ENCODE measurements around the gene VGLL4.

DNA sequence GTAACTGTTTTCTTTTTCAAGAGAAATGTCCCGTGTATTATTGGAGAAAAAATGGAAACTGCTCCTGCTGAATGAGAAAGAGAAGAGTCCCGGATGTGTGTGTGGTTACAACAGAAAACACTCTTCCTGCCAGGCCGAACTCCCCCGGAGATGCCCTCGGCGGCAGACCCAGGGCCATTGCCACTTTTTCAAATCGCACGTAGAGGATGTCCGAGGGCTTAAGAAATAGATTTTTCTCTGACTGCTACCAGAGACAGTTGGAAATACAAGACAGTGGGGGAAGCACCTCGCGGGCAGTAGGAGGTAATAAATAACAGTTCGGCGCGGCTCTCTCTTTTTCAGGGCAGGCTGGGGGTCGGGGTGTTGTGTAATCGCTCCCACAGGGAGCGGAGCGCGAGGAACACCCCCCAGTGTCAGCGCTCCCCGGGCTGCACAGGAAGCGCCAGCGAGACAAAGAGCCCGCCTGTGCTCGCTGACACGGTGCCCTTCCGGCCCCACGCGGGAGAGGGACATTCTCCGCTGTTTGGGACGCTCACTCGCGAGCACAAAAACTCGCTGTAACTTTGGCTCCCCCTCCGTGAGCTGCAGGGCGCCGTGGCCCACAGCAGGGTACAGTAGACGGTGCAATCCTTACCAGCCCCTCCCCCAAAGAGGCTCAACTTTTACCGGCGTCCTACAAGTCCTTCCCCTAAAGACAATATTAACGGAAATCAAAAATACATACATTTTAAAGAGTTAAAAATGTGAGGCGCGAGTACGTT is 1.1 kb downstream of the VGLL4 start:
- TF ChIP-seq YY1 (IDR thresholded peaks at IDR 0.05; ENCODE audit: insufficient read depth, insufficient read length) (peak; percentile 19), SUZ12 (IDR thresholded peaks at IDR 0.05; ENCODE audit: extremely low read depth, insufficient read depth, insufficient read length) (no peak), ZNF274 (IDR thresholded peaks at IDR 0.05; ENCODE audit: low read depth, low read length) (no peak)
